ENCODE measurements around the gene NOMO2.
"Not testable (repeated sequence)": the region's sequence is repeated elsewhere in the genome, so short reads cannot be mapped to it uniquely, and the experiment has no call there.

DNA sequence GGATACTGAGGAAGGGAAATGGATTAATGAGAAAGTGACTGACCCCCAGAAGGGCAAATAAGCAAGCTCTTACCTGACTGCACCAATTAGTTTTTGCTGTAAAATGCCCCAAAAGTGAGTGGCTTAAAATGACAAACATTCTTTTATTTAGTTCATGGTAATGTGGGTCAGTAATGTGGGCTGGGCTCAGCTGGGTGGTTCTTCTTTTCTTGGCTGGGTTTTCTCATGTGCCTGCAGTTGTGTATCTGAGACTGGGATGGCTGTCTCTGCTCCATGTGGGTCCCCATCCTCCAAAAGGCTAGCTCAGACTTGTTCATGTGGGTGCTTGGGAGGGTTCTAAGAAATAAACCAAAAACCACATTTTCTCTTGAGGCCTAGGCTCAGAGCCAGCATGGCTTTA is 29.5 kb upstream of the NOMO2 start:
- TF ChIP-seq POLR2A, POLR2AphosphoS5, EP300 (IDR thresholded peaks at IDR 0.05): not testable (repeated sequence)
- TF ChIP-seq, protein P1, sequence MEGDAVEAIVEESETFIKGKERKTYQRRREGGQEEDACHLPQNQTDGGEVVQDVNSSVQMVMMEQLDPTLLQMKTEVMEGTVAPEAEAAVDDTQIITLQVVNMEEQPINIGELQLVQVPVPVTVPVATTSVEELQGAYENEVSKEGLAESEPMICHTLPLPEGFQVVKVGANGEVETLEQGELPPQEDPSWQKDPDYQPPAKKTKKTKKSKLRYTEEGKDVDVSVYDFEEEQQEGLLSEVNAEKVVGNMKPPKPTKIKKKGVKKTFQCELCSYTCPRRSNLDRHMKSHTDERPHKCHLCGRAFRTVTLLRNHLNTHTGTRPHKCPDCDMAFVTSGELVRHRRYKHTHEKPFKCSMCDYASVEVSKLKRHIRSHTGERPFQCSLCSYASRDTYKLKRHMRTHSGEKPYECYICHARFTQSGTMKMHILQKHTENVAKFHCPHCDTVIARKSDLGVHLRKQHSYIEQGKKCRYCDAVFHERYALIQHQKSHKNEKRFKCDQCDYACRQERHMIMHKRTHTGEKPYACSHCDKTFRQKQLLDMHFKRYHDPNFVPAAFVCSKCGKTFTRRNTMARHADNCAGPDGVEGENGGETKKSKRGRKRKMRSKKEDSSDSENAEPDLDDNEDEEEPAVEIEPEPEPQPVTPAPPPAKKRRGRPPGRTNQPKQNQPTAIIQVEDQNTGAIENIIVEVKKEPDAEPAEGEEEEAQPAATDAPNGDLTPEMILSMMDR (IDR thresholded peaks at IDR 0.05), result not testable (repeated sequence)

Measured in upper lobe of left lung (tissue), 4 donors.